Liver (tissue), 9 donors: ENCODE measurements around the gene DSCAML1. TPM values are rescaled to one million over a fixed set of nuclear protein-coding genes. Genes with fewer than 3 reads are reported as not detected.

Source experiments
- DNase-seq: peaks from one replicate; pipeline ENCODE4 v3.0.0-alpha.2; 2017; ENCODE audit warnings: low spot score
- H3K27ac ChIP-seq, 2 donors: one replicate each; pipeline ENCODE4 v1.7.0; 2013; ENCODE audit warnings: inconsistent platforms in 2 of 2, low read length in 2 of 2, control low read depth in 1 of 2, low read depth in 1 of 2, mild to moderate bottlenecking in 1 of 2
- H3K27me3 ChIP-seq, 4 donors: one replicate each; pipeline versions ENCODE4 v1.6.1 to v1.7.0; 2013; ENCODE audit warnings: low read length in 3 of 4, inconsistent platforms in 1 of 4, mild to moderate bottlenecking in 1 of 4, moderate library complexity in 1 of 4; ENCODE audit not compliant: control insufficient read depth in 4 of 4, insufficient read depth in 4 of 4
- H3K36me3 ChIP-seq, 4 donors: one replicate each; pipeline versions ENCODE4 v1.6.1 to v1.7.0; 2013; ENCODE audit warnings: low read length in 3 of 4, mild to moderate bottlenecking in 3 of 4, low read depth in 1 of 4, moderate library complexity in 1 of 4; ENCODE audit not compliant: control insufficient read depth in 4 of 4, insufficient read depth in 3 of 4
- H3K4me1 ChIP-seq, 4 donors: one replicate each; pipeline versions ENCODE4 v1.6.1 to v1.7.0; 2013; ENCODE audit warnings: low read length in 3 of 4, mild to moderate bottlenecking in 3 of 4, moderate library complexity in 1 of 4; ENCODE audit not compliant: control insufficient read depth in 4 of 4, insufficient read depth in 4 of 4
- H3K4me3 ChIP-seq, 3 donors: one replicate each; pipeline versions ENCODE4 v1.6.1 to v1.7.0; 2013; ENCODE audit warnings: low read length in 3 of 3, control low read depth in 1 of 3, low read depth in 1 of 3, mild to moderate bottlenecking in 1 of 3
- H3K9ac ChIP-seq, 2 donors: one replicate each; pipeline ENCODE4 v1.7.0; 2013; ENCODE audit warnings: low read length in 2 of 2, mild to moderate bottlenecking in 2 of 2, moderate library complexity in 2 of 2, control low read depth in 1 of 2, low read depth in 1 of 2
- H3K9me3 ChIP-seq, 4 donors: one replicate each; pipeline versions ENCODE4 v1.6.1 to v1.7.0; 2013; ENCODE audit warnings: low read length in 3 of 4; ENCODE audit not compliant: control insufficient read depth in 4 of 4
- EGR1 ChIP-seq, 2 donors: IDR thresholded peaks; 2 replicates each; pipeline ENCODE4 v1.6.1; 2016 to 2018; ENCODE audit warnings: antibody characterized with exemption in 2 of 2, low read depth in 2 of 2
- FOXA1 ChIP-seq: IDR thresholded peaks from 2 replicates; pipeline ENCODE4 v1.6.1; 2016; ENCODE audit warnings: antibody characterized with exemption
- FOXA2 ChIP-seq: IDR thresholded peaks from 2 replicates; pipeline ENCODE4 v1.6.1; 2016; ENCODE audit warnings: antibody characterized with exemption
- GABPA ChIP-seq, 2 donors: IDR thresholded peaks in 1 of 2; conservative IDR thresholded peaks in 1 of 2; 2 replicates each; pipeline ENCODE4 v1.6.1; 2016; ENCODE audit warnings: antibody characterized with exemption in 2 of 2, mild to moderate bottlenecking in 1 of 2, moderate library complexity in 1 of 2
- HNF4G ChIP-seq: IDR thresholded peaks from 2 replicates; pipeline ENCODE4 v1.6.1; 2016; ENCODE audit warnings: antibody characterized with exemption
- RAD21 ChIP-seq, 2 donors: IDR thresholded peaks; 2 replicates each; pipeline ENCODE4 v1.6.1; 2016; ENCODE audit warnings: antibody characterized with exemption in 2 of 2, mild to moderate bottlenecking in 2 of 2
- SP1 ChIP-seq: IDR thresholded peaks from 2 replicates; pipeline ENCODE4 v1.6.1; 2018; ENCODE audit warnings: antibody characterized with exemption, mild to moderate bottlenecking
- TAF1 ChIP-seq: conservative IDR thresholded peaks from 2 replicates; pipeline ENCODE4 v1.6.1; 2016; ENCODE audit warnings: antibody characterized with exemption, mild to moderate bottlenecking
- YY1 ChIP-seq: IDR thresholded peaks from 2 replicates; pipeline ENCODE4 v1.6.1; 2016; ENCODE audit warnings: antibody characterized with exemption, mild to moderate bottlenecking
- WGBS: extraction: QIAGEN DNeasy Blood & Tissue Kit; methylation state at CpG from one replicate; pipeline ENCODE4 v1.1.7; 2013; 5-methylcytosine and 5-hydroxymethylcytosine counted together
- polyA plus RNA-seq, 2 donors: library from polyadenylated mRNA; stranded (reverse) in 1 of 2; unstranded in 1 of 2; fragments of 200-250 nt in 1 of 2; fragments of >200 nt in 1 of 2; fragmentation: Nextera tagmentation in 1 of 2; extraction: Ambion mirVana in 1 of 2; gene quantifications; one replicate each; pipeline versions ENCODE4 v1.2.1 to v1.2.3, GENCODE V29; 2013 to 2015
- total RNA-seq, 2 donors: library from RNA; depleted of rRNA; stranded (reverse); fragments of >200 nt; gene quantifications; one replicate each; pipeline ENCODE4 v1.2.3, GENCODE V29; 2014
- TF ChIP-seq, protein P1 (sequence below): IDR thresholded peaks from 2 replicates; pipeline ENCODE4 v1.6.1; 2016; ENCODE audit warnings: antibody characterized with exemption
- TF ChIP-seq, protein P2 (sequence below): fragments of 150-350 bp; IDR thresholded peaks from 2 replicates; pipeline ENCODE4 v1.5.1; 2017; ENCODE audit warnings: improper control_type of control experiment, low read depth, low read length; ENCODE audit not compliant: missing input control
- TF ChIP-seq, protein P3 (sequence below): IDR thresholded peaks from 2 replicates; pipeline ENCODE4 v1.6.1; 2016; ENCODE audit warnings: antibody characterized with exemption
- TF ChIP-seq, protein P4 (sequence below): IDR thresholded peaks from 2 replicates; pipeline ENCODE4 v1.6.1; 2016; ENCODE audit warnings: antibody characterized with exemption, mild to moderate bottlenecking
- donor health status: healthy.
- donor health status: healthy.
- donor health status: healthy.
- donor health status: healthy.
- donor health status: healthy.

Gene DSCAML1
- total and polyA plus RNA-seq, 4 donors, result 0.07 to 0.42 (median 0.20) TPM

DNA sequence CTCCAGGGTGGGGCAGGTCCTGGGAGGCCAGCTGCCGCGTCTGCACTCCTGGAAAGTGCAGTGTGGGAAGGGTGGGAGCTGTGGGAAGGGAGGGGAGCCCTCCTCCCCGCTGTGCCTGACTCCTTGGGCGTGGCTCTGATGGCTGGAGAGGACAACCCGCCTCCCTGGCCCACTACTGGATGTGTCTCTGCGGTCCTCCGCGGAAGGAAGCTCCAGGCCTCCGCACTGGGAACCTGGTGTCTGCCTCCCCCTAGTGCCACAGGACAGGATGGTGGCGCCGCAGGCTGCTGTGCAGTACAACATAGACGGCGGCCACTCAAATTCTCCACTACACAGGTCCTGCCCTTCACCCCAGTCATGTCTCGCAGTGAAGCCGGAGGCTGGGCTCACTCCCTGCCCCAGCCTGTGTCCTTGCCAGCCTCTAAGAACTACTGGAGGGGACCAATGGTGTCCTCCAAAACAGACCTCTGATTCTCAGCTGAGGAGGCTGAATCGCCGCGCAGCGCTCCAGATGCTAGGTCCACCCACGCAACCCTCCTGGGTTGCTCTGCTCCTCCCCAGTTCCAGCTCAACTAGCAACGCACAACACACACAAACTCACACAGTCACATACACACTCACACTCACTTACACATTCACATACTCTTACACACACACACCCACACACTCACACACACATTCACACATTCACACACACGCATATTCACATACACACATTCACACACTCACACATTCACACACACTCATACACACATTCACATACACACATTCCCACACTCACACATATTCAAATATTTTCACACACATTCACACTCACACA, 12.4 kb upstream of the DSCAML1 start:
- Histone ChIP-seq H3K9ac (no peak overlapping the region), H3K27ac (no peak overlapping the region), H3K27me3 (no peaks in the 10 kb centered on the region), H3K36me3 (no peaks in the 10 kb centered on the region), H3K4me3 (no peak overlapping the region), H3K9me3 (no peaks in the 10 kb centered on the region), H3K4me1 (no peaks in the 10 kb centered on the region)
- DNase-seq, result no peak
- 46% methylated on average over 22 of the region's 22 CpGs for WGBS
- TF ChIP-seq, protein P1, sequence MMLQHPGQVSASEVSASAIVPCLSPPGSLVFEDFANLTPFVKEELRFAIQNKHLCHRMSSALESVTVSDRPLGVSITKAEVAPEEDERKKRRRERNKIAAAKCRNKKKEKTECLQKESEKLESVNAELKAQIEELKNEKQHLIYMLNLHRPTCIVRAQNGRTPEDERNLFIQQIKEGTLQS, result no peak
- TF ChIP-seq FOXA1 (no peak), GABPA (IDR thresholded peaks at IDR 0.05 in 1 of 2, conservative IDR thresholded peaks at IDR 0.05 in 1 of 2) (no peak), RAD21 (IDR thresholded peaks at IDR 0.05) (peak; percentile 58 to 64), EGR1 (IDR thresholded peaks at IDR 0.05; ENCODE audit: low read depth in 2 of 2) (no peak)
- TF ChIP-seq, protein P2, sequence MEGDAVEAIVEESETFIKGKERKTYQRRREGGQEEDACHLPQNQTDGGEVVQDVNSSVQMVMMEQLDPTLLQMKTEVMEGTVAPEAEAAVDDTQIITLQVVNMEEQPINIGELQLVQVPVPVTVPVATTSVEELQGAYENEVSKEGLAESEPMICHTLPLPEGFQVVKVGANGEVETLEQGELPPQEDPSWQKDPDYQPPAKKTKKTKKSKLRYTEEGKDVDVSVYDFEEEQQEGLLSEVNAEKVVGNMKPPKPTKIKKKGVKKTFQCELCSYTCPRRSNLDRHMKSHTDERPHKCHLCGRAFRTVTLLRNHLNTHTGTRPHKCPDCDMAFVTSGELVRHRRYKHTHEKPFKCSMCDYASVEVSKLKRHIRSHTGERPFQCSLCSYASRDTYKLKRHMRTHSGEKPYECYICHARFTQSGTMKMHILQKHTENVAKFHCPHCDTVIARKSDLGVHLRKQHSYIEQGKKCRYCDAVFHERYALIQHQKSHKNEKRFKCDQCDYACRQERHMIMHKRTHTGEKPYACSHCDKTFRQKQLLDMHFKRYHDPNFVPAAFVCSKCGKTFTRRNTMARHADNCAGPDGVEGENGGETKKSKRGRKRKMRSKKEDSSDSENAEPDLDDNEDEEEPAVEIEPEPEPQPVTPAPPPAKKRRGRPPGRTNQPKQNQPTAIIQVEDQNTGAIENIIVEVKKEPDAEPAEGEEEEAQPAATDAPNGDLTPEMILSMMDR, result peak; percentile 26

DNA sequence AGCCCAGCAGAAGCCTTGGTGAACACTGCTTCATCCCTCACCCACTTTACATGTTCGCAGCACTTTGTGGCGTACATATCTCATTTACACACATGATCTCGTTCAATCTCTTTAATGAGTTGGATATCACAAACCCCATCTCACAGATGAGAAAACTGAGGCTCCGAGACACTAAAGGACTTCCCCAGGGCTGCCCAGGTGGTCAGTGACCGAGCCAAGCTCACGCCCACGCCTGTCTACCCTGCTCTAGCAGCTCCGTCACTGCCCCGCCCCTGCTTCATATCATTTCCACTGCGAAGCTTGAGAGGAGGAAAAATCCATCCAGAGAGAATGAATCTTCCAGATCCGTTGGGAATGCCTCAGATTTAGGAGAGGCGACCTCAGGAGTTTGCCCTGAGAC, 11.8 kb upstream of the DSCAML1 start:
- no peak overlapping the region for H3K9ac ChIP-seq
- no peaks in the 10 kb centered on the region for H3K27me3 ChIP-seq
- H3K9me3 ChIP-seq, result no peaks in the 10 kb centered on the region
- 73% methylated on average over 12 of the region's 12 CpGs for WGBS
- H3K4me1 ChIP-seq, result no peaks in the 10 kb centered on the region
- no peaks in the 10 kb centered on the region for H3K36me3 ChIP-seq
- no peak overlapping the region for H3K4me3 ChIP-seq
- no peak for DNase-seq
- TF ChIP-seq RAD21 (IDR thresholded peaks at IDR 0.05) (no peak), TAF1 (no peak), HNF4G (no peak), GABPA (IDR thresholded peaks at IDR 0.05 in 1 of 2, conservative IDR thresholded peaks at IDR 0.05 in 1 of 2) (no peak), FOXA2 (no peak), SP1 (no peak), FOXA1 (no peak), YY1 (no peak)
- TF ChIP-seq, protein P3, sequence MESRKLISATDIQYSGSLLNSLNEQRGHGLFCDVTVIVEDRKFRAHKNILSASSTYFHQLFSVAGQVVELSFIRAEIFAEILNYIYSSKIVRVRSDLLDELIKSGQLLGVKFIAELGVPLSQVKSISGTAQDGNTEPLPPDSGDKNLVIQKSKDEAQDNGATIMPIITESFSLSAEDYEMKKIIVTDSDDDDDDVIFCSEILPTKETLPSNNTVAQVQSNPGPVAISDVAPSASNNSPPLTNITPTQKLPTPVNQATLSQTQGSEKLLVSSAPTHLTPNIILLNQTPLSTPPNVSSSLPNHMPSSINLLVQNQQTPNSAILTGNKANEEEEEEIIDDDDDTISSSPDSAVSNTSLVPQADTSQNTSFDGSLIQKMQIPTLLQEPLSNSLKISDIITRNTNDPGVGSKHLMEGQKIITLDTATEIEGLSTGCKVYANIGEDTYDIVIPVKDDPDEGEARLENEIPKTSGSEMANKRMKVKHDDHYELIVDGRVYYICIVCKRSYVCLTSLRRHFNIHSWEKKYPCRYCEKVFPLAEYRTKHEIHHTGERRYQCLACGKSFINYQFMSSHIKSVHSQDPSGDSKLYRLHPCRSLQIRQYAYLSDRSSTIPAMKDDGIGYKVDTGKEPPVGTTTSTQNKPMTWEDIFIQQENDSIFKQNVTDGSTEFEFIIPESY, result no peak
- TF ChIP-seq, protein P2, result no peak
- TF ChIP-seq, protein P4, sequence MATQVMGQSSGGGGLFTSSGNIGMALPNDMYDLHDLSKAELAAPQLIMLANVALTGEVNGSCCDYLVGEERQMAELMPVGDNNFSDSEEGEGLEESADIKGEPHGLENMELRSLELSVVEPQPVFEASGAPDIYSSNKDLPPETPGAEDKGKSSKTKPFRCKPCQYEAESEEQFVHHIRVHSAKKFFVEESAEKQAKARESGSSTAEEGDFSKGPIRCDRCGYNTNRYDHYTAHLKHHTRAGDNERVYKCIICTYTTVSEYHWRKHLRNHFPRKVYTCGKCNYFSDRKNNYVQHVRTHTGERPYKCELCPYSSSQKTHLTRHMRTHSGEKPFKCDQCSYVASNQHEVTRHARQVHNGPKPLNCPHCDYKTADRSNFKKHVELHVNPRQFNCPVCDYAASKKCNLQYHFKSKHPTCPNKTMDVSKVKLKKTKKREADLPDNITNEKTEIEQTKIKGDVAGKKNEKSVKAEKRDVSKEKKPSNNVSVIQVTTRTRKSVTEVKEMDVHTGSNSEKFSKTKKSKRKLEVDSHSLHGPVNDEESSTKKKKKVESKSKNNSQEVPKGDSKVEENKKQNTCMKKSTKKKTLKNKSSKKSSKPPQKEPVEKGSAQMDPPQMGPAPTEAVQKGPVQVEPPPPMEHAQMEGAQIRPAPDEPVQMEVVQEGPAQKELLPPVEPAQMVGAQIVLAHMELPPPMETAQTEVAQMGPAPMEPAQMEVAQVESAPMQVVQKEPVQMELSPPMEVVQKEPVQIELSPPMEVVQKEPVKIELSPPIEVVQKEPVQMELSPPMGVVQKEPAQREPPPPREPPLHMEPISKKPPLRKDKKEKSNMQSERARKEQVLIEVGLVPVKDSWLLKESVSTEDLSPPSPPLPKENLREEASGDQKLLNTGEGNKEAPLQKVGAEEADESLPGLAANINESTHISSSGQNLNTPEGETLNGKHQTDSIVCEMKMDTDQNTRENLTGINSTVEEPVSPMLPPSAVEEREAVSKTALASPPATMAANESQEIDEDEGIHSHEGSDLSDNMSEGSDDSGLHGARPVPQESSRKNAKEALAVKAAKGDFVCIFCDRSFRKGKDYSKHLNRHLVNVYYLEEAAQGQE, result no peak
- TF ChIP-seq, protein P1, result no peak
- no peak overlapping the region for H3K27ac ChIP-seq
